GM21529 (cell line): ENCODE measurements around the gene IL1A.
A peak's percentile ranks its signal among the peaks of the same experiment; 100 is the strongest.

ENCODE experiments used
- ATAC-seq: cut with Tn5 transposase; IDR thresholded peaks from one replicate; pipeline ENCODE4 v1.9.1; 2021; ENCODE audit not compliant: unreplicated experiment

The IL1A gene

DNA sequence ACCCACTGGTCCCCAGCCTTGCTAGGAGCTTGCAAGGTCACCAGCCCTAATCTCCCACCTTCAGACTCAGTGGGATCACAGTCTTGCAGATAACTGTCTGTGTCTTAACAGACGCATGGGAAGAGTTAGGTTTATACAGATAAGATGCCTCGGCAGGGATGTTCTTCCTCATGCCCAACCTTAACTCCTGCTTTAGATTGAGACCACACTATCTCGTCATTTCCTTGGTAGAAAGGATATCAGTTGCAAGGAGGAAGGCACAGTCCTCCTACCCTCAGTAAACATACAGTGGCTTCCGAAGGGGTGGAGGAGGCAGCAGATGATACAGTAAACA, 56.3 kb downstream of the IL1A start:
- ATAC-seq: no peak

DNA sequence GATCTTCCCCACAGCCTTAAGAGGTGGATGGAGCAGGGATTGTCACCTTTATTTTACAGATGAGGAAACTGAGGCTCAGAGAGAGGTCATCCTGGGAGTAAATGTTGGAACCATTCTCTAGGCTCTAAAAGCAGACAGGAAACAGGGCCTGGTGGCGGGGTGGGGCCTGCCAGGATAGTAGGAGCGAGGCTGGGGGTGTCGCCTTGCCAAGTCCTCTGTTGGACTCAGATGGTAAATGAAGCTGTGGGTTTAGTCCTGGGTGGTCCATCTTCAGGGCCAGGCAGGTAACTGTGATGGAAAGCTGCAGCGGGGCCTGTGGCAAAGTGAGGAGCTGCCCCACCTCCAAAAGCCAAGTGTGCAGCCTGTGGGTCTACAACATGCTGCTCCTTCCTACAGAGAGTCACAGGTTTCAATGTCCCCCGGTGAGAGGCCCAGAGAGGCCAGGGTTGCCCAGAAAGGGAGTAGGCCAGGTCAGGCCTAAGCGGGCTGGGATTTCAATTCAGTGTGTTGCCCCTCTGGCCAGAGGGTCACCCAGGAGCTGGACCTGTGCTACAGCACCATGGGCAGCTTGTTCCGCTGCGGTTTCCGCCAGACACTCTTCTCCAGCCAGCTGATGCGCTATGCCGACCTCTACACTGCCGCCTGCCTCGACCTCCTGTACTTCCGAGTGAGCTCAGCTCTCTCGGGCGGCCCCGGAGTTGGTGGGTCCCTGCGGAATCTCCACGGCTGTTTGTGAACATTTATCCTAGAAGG, 56.8 kb downstream of the IL1A start:
- ATAC-seq: no peak

DNA sequence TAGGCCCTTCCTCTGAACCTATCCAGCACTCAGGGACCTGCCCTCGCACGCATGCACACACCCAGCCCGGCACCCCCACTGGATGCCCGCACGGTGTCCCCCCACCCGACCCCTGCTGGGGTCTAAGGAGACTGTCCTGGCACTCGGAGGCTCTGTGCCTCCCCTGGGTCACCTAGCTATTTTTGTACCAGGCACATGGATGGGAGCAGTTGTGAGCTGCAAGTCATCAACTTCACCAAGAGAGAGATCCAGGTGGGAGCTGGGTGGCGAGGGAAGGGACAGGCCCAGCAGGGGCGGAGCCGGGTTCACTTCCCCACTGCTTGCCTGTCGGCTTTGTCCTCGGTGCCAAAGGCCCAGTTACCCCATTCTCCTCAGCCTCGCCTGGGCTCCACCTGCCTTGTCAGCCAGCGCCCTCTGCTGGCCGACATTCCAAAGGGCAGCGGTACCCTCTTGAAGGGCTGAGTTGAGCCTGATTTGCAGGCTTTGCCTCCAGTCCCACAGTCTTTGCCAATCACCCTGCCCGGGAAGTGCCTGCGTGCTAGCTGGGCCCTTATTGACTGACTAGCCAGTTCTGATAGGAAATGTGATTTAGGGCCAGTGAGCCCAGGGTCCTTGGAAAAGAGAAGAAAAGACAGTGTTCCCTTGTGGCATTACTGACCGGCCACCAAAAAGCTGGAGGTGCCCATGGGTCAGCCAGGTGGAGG, 57.7 kb downstream of the IL1A start:
- peak; percentile 83 for ATAC-seq

DNA sequence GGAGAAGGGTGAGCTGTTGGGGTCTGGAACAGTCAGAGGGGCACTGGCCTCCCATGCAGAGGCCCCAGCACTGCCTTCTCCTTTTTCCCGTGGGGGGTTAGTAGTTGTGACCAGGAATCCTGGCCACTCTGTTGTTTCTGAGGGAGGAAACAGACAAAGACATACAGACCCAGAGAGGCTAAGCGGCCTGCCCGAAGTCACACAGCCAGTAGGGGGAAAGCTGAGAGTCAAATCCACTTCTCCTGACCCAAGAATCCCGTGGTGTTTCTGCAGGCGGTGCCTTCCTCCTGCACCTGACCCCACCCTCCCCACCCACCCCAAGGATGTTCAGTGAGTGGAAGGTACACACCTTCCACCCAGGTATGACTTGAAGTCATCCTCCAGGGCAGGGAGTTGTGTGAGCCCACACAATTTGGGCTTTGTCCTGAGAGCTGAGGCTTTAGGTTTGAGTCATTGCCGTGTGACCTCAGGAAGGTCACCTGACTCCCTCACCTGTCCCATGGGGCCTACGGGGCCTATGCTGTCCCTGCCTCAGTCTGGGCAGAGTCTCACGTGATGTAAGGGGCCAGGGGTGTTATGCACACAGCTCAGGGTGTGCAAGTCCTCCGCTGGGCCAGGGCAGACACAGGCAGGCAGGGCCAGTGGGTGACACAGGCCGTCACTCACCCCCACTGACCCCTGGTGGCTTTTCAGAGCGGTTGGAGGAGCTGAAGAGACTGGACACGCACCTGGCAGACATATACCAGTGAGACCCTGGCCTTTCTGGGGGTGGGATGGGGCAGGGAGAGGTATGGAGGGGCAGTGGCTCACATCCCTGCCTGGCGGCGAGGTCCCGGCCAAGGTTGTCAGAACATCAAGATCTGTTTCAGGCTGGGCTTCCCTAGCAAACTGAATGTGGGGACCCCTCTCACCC, 58.5 kb downstream of the IL1A start:
- ATAC-seq: peak; percentile 46

DNA sequence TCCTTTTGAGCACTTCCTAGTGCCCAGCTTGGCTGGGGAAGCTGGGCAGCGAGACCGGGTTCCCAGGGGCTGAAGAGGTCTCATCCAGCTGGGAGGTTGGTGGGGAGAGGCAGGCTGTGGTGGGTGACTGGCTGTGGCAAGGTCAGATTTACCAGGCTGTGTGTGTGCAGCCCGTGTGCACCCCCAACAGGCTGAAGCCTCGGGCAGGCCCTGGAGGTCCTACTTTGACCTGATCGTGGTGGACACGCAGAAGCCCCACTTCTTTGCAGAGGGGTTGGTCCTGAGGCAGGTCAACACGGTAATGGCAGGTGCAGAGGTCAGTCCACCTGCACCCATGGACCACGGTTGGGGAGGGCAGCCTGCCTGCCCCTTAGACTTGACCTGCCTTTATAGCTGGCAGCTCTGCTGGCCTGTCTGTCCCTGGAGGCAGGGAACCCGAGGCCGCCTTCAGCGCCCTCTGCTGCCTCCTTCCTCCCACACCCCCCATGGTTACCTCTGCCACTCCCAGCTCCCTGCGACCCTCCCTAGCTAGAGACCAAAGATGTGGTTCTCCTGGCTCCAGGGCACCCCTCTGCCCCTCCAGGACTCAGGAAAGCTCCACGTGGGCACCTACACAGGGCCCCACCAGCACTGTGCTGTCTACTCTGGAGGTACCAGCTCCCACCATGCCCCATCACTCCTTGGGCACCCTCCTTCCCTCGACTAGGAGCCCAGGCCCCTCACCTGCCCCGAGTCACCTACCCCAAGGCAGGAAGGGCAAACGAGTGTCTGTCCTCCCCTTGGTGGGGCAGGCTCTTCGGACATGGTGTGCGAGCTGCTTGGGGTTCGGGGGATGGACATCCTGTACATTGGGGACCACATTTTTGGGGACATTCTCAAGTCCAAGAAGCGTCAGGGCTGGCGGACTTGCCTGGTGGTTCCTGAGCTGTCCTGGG, 59.4 kb downstream of the IL1A start:
- ATAC-seq: no peak

DNA sequence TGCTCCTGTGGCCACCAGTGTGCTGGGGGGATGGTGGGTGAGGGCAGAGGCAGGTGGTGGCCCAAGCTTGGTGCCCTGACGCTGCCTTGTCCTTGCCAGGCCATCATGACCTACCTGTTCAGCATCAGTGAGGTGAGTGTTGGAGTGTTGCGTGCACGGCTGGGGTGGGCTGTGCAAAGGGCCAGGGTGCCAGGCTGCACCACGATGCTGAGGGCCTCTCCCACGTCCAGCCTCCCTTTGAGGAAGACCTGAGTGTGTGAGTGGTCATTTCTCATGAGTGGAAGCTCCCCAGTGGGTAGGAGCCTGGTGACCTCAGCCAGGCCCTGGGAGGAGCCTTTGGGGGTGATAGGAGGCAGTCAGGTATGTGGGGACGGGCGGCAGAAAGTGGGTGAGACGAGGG, 60.3 kb downstream of the IL1A start:
- no peak for ATAC-seq
